H1 (cell line): ENCODE measurements around the gene LPP. TPM values are rescaled to one million over a fixed set of nuclear protein-coding genes. Genes with fewer than 3 reads are reported as not detected.

Experiments used
- CTCF ChIA-PET: fragments of 300-600 bp; sonication (Branson Sonifier 250); formaldehyde crosslinking; loops from one replicate; lab custom pipeline; 2021; ENCODE audit not compliant: partially characterized antibody; lab: Charles Lee
- POLR2A ChIA-PET: fragments of 300-600 bp; sonication (Branson Sonifier 250); formaldehyde crosslinking; loops from one replicate; lab custom pipeline; 2021; ENCODE audit warnings: inconsistent platforms; ENCODE audit not compliant: partially characterized antibody; lab: Charles Lee
- DNase-seq, 2 experiments: peaks; one replicate each; pipeline versions ENCODE4 v3.0.0 to v3.0.0-alpha.2; 2010 to 2022; ENCODE audit warnings: low spot score in 2 of 2, low read depth in 1 of 2, mixed read lengths in 1 of 2
- FAIRE-seq: peaks from 2 replicates; lab custom pipeline; 2011; peaks lifted over from hg19 to GRCh38; lab: Jason Lieb, UNC
- H2AFZ ChIP-seq: 2 replicates; pipeline ENCODE4 v1.8.1; 2012; ENCODE audit warnings: low read length, inconsistent platforms
- H2AK5ac ChIP-seq: 2 replicates; pipeline ENCODE4 v1.6.1; 2013; ENCODE audit warnings: low read depth, low read length
- H2BK120ac ChIP-seq: replicated peaks from 2 replicates; pipeline ENCODE3; 2013; ENCODE audit warnings: low read depth, low read length, inconsistent platforms
- H2BK12ac ChIP-seq: 2 replicates; pipeline ENCODE4 v1.6.1; 2013; ENCODE audit warnings: low read depth, low read length
- H2BK15ac ChIP-seq: 2 replicates; pipeline ENCODE4 v1.6.1; 2013; ENCODE audit warnings: low read length
- H2BK20ac ChIP-seq: 2 replicates; pipeline ENCODE4 v1.6.1; 2013; ENCODE audit warnings: low read length
- H2BK5ac ChIP-seq: 2 replicates; pipeline ENCODE4 v1.6.1; 2013; ENCODE audit warnings: low read depth, low read length
- H3K14ac ChIP-seq: 2 replicates; pipeline ENCODE4 v1.6.1; 2013; ENCODE audit warnings: inconsistent platforms; ENCODE audit not compliant: insufficient read length
- H3K18ac ChIP-seq: 2 replicates; pipeline ENCODE4 v1.6.1; 2013; ENCODE audit warnings: low read length; ENCODE audit errors: extremely low read depth
- H3K23ac ChIP-seq: 2 replicates; pipeline ENCODE4 v1.6.1; 2013; ENCODE audit warnings: inconsistent platforms; ENCODE audit not compliant: insufficient read length
- H3K23me2 ChIP-seq: 2 replicates; pipeline ENCODE4 v1.6.1; 2013; ENCODE audit warnings: low read depth, low read length
- H3K27ac ChIP-seq: 2 replicates; pipeline ENCODE4 v1.6.1; 2011; ENCODE audit warnings: low read depth, low read length, inconsistent platforms
- H3K27me3 ChIP-seq, 4 experiments: replicated peaks in 1 of 4; 1 replicate in 1 of 4; 2 replicates in 3 of 4; pipeline versions ENCODE4 v1.6.1 to v1.8.1; 2011 to 2013; ENCODE audit warnings: low read length in 3 of 4, mild to moderate bottlenecking in 3 of 4, inconsistent platforms in 2 of 4, mixed read lengths in 2 of 4, moderate library complexity in 1 of 4; ENCODE audit not compliant: control insufficient read depth in 3 of 4, insufficient read depth in 3 of 4; ENCODE audit errors: extremely low read depth in 1 of 4
- H3K36me3 ChIP-seq, 4 experiments: 2 replicates each; pipeline versions ENCODE4 v1.6.1 to v1.8.1; 2011 to 2013; ENCODE audit warnings: mild to moderate bottlenecking in 4 of 4, low read length in 3 of 4, moderate library complexity in 2 of 4, control low read depth in 1 of 4, inconsistent platforms in 1 of 4; ENCODE audit not compliant: insufficient read depth in 4 of 4, control insufficient read depth in 2 of 4
- H3K4ac ChIP-seq: replicated peaks from 2 replicates; pipeline ENCODE3; 2013; ENCODE audit warnings: low read length, low read depth, mixed read lengths, inconsistent platforms; ENCODE audit not compliant: insufficient read length
- H3K4me1 ChIP-seq, 4 experiments: replicated peaks in 1 of 4; 1 replicate in 1 of 4; 2 replicates in 3 of 4; pipeline versions ENCODE4 v1.6.1 to v1.8.1; 2011 to 2013; ENCODE audit warnings: low read length in 3 of 4, inconsistent platforms in 2 of 4, mixed read lengths in 1 of 4; ENCODE audit not compliant: insufficient read depth in 4 of 4, control insufficient read depth in 3 of 4
- H3K4me2 ChIP-seq, 2 experiments: 2 replicates each; pipeline versions ENCODE4 v1.6.1 to v1.8.1; 2011 to 2013; ENCODE audit warnings: low read depth in 2 of 2, low read length in 2 of 2, control low read depth in 1 of 2, inconsistent platforms in 1 of 2, mild to moderate bottlenecking in 1 of 2; ENCODE audit not compliant: insufficient read depth in 1 of 2
- H3K4me3 ChIP-seq, 4 experiments: fragments of 200-600, 300-600 bp in 1 of 4; sonication (generic), shearing (Covaris generic), sonication (Bioruptor Twin) in 1 of 4; 2 replicates each; pipeline versions ENCODE4 v1.5.1 to v1.8.1; 2011 to 2016; ENCODE audit warnings: low read length in 4 of 4, low read depth in 3 of 4, control low read depth in 2 of 4, inconsistent platforms in 2 of 4, mild to moderate bottlenecking in 2 of 4, mixed read lengths in 1 of 4, moderate library complexity in 1 of 4; ENCODE audit not compliant: insufficient read depth in 2 of 4; ENCODE audit errors: extremely low read depth in 1 of 4
- H3K56ac ChIP-seq: replicated peaks from 2 replicates; pipeline ENCODE3; 2013; ENCODE audit warnings: low read depth, mild to moderate bottlenecking, mixed read lengths, low read length, inconsistent platforms; ENCODE audit not compliant: insufficient read length
- H3K79me1 ChIP-seq: 2 replicates; pipeline ENCODE4 v1.6.1; 2013; ENCODE audit warnings: low read depth, low read length, control low read depth
- H3K79me2 ChIP-seq, 2 experiments: 2 replicates each; pipeline versions ENCODE4 v1.6.1 to v1.8.1; 2012 to 2013; ENCODE audit warnings: low read length in 2 of 2, mild to moderate bottlenecking in 2 of 2, inconsistent platforms in 1 of 2; ENCODE audit not compliant: insufficient read depth in 2 of 2, control insufficient read depth in 1 of 2
- H3K9ac ChIP-seq, 4 experiments: replicated peaks in 1 of 4; 1 replicate in 1 of 4; 2 replicates in 3 of 4; pipeline versions ENCODE4 v1.6.1 to v1.8.1; 2011 to 2013; ENCODE audit warnings: low read depth in 3 of 4, low read length in 3 of 4, control low read depth in 2 of 4, mild to moderate bottlenecking in 2 of 4, moderate library complexity in 2 of 4, inconsistent platforms in 1 of 4; ENCODE audit errors: extremely low read depth in 1 of 4
- H3K9me3 ChIP-seq, 2 experiments: 2 replicates each; pipeline versions ENCODE4 v1.6.1 to v1.8.1; 2012 to 2013; ENCODE audit warnings: mild to moderate bottlenecking in 2 of 2, moderate library complexity in 2 of 2, control low read depth in 1 of 2, inconsistent platforms in 1 of 2, low read depth in 1 of 2, low read length in 1 of 2, mixed read lengths in 1 of 2; ENCODE audit not compliant: insufficient read depth in 2 of 2
- H4K20me1 ChIP-seq, 2 experiments: replicated peaks in 1 of 2; 2 replicates each; pipeline versions ENCODE3 to v1.8.1; 2011 to 2013; ENCODE audit warnings: inconsistent platforms in 2 of 2, low read length in 2 of 2, mild to moderate bottlenecking in 1 of 2; ENCODE audit not compliant: insufficient read depth in 2 of 2, control insufficient read depth in 1 of 2
- H4K5ac ChIP-seq: 2 replicates; pipeline ENCODE4 v1.6.1; 2013; ENCODE audit warnings: low read length, low read depth, mixed read lengths, inconsistent platforms; ENCODE audit not compliant: insufficient read length
- H4K8ac ChIP-seq: 2 replicates; pipeline ENCODE4 v1.8.0; 2013; ENCODE audit warnings: mild to moderate bottlenecking, moderate library complexity, low read length, inconsistent platforms; ENCODE audit not compliant: insufficient read depth; ENCODE audit errors: extremely low read depth
- H4K91ac ChIP-seq: replicated peaks from 2 replicates; pipeline ENCODE3; 2013; ENCODE audit warnings: low read length, mixed read lengths, inconsistent platforms; ENCODE audit not compliant: insufficient read length
- CREB1 ChIP-seq: IDR thresholded peaks from 2 replicates; pipeline ENCODE4 v1.6.1; 2012; ENCODE audit warnings: inconsistent platforms
- NANOG ChIP-seq: IDR thresholded peaks from 2 replicates; pipeline ENCODE4 v1.6.1; 2011; ENCODE audit warnings: low read length, low read depth, mild to moderate bottlenecking, inconsistent platforms; ENCODE audit not compliant: insufficient read depth, poor library complexity, severe bottlenecking
- NRF1 ChIP-seq: IDR thresholded peaks from 2 replicates; pipeline ENCODE4 v1.6.1; 2011; ENCODE audit warnings: mild to moderate bottlenecking, low read depth, low read length, improper control_type of control experiment
- RAD21 ChIP-seq, 2 experiments: IDR thresholded peaks in 1 of 2; conservative IDR thresholded peaks in 1 of 2; 2 replicates each; pipeline ENCODE4 v1.6.1; 2011; ENCODE audit warnings: low read depth in 2 of 2, low read length in 2 of 2, improper control_type of control experiment in 1 of 2, inconsistent platforms in 1 of 2, mild to moderate bottlenecking in 1 of 2, moderate library complexity in 1 of 2
- RNF2 ChIP-seq: fragments of 200-900, 300-1000 bp; sonication (generic); IDR thresholded peaks from 2 replicates; pipeline ENCODE4 v1.7.1; 2016; ENCODE audit warnings: borderline replicate concordance, low read depth, mild to moderate bottlenecking, antibody characterized with exemption, low read length; ENCODE audit not compliant: poor library complexity, severe bottlenecking; ENCODE audit errors: missing control alignments
- SIRT6 ChIP-seq: IDR thresholded peaks from one replicate; pipeline ENCODE4 v1.7.1; 2012; ENCODE audit warnings: low read length, inconsistent platforms
- SP2 ChIP-seq: IDR thresholded peaks from 2 replicates; pipeline ENCODE4 v1.6.1; 2012; ENCODE audit warnings: mild to moderate bottlenecking, low read length, inconsistent platforms
- SP4 ChIP-seq: IDR thresholded peaks from 2 replicates; pipeline ENCODE4 v1.6.1; 2012; ENCODE audit warnings: low read length, inconsistent platforms
- TAF1 ChIP-seq: IDR thresholded peaks from 2 replicates; pipeline ENCODE4 v1.6.1; 2011; ENCODE audit warnings: mild to moderate bottlenecking, low read depth, low read length
- ZNF274 ChIP-seq: IDR thresholded peaks from 2 replicates; pipeline ENCODE4 v1.7.0; 2012; ENCODE audit warnings: low read length, borderline replicate concordance; ENCODE audit errors: extremely low read depth
- WGBS, 2 experiments: shearing (Covaris generic) in 1 of 2; methylation state at CpG; one replicate each; pipeline versions ENCODE4 v1.1.6 to v1.1.7; 2013 to 2015; ENCODE audit warnings: low lambda C conversion rate in 2 of 2, mixed read lengths in 2 of 2, inconsistent platforms in 1 of 2, low coverage in 1 of 2, missing lambda C conversion rate in 1 of 2; ENCODE audit not compliant: insufficient replicate concordance in 2 of 2, insufficient coverage in 1 of 2, insufficient read length in 1 of 2; ENCODE audit errors: extremely low coverage in 1 of 2, missing lambda C conversion rate in 1 of 2; 5-methylcytosine and 5-hydroxymethylcytosine counted together
- polyA plus RNA-seq, 7 experiments: library from polyadenylated mRNA; depleted of rRNA in 3 of 7; stranded (reverse) in 5 of 7; unstranded in 2 of 7; fragments of >200 nt in 5 of 7; fragments of 200-250 nt in 2 of 7; gene quantifications; 1 replicate in 5 of 7; 2 replicates in 1 of 7; 4 replicates in 1 of 7; pipeline versions ENCODE4 v1.2.1 to v1.2.3, GENCODE V29; 2011 to 2013; ENCODE audit warnings: missing spikeins in 2 of 7, mixed read lengths in 2 of 7
- total RNA-seq: library from RNA; stranded (reverse); fragmentation: NEBNext Ultra II Directional; extraction: Animal tissue kit (Norgen Biotek cat#: 25700); gene quantifications from 2 replicates; pipeline ENCODE4 v1.2.1, GENCODE V29; 2021
- TF ChIP-seq, protein P1 (sequence below): IDR thresholded peaks from 2 replicates; pipeline ENCODE4 v1.6.1; 2012; ENCODE audit warnings: low read length, inconsistent platforms

LPP gene
- total and polyA plus RNA-seq, 2 of the 8 experiments (the other 6 are each of a cell fraction or from before 2014, with no cell fraction given) = 10.0 to 53.3 TPM

DNA sequence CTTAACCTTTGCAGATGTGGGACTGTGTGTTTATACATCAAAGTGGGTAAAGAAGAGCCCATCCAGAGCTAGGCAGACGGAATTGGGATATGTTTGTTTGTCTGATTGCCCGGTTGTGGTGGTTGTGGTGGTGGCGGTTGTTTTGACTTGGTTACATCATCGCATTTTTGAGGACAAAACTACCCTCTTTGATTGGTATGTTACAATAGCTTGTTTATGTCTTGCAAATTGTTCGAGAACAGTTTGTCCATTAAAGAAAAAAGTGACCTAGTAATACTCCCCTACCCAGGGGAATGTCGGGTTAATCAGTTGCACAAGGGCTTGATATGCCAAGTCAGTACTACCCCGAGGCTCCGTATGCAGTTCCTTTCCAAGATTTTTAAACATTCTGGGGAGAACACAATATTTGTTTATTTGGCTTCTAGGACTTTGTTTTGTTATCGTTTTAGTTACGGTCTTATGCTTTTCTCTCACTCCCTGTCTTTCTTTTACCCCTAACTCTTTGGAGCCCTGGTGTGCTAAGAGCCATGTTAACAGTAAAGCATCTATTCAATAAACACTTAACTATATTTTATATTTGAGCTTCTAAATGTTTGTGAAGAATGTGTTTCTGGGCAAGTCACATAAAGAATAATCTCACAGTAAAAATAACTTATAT lies 315.4 kb downstream of the LPP start:
- H3K14ac ChIP-seq = no peak overlapping the region
- CTCF ChIA-PET = no interaction called here
- no peak overlapping the region for H3K56ac ChIP-seq
- POLR2A ChIA-PET = no interaction called here
- no peak overlapping the region for H3K23ac ChIP-seq
- no peak overlapping the region for H4K91ac ChIP-seq
- H2AK5ac ChIP-seq = no peak overlapping the region
- H2AFZ ChIP-seq = no peak overlapping the region
- no peak overlapping the region for H2BK5ac ChIP-seq
- H4K5ac ChIP-seq = no peak overlapping the region
- H2BK15ac ChIP-seq = no peak overlapping the region
- no peak for FAIRE-seq
- no peak overlapping the region for H3K18ac ChIP-seq
- no peak overlapping the region for H3K27ac ChIP-seq
- no peak for TF ChIP-seq RAD21 (IDR thresholded peaks at IDR 0.05 in 1 of 2, conservative IDR thresholded peaks at IDR 0.05 in 1 of 2; ENCODE audit: low read depth in 2 of 2, low read length in 2 of 2)
- no peak for TF ChIP-seq SIRT6
- no peak for TF ChIP-seq ZNF274
- TF ChIP-seq SP4 = no peak
- TF ChIP-seq, protein P1, sequence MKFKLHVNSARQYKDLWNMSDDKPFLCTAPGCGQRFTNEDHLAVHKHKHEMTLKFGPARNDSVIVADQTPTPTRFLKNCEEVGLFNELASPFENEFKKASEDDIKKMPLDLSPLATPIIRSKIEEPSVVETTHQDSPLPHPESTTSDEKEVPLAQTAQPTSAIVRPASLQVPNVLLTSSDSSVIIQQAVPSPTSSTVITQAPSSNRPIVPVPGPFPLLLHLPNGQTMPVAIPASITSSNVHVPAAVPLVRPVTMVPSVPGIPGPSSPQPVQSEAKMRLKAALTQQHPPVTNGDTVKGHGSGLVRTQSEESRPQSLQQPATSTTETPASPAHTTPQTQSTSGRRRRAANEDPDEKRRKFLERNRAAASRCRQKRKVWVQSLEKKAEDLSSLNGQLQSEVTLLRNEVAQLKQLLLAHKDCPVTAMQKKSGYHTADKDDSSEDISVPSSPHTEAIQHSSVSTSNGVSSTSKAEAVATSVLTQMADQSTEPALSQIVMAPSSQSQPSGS = no peak
- TF ChIP-seq NRF1 = no peak
- TF ChIP-seq CREB1 = no peak
- TF ChIP-seq TAF1 = no peak
- no peak for TF ChIP-seq SP2
- TF ChIP-seq NANOG = no peak
- TF ChIP-seq RNF2 = no peak
- no peak overlapping the region for H3K4me2 ChIP-seq
- WGBS, 2 experiments = 90% methylated on average over 10 of the region's 10 CpGs; no CpG with 5 or more reads in 1 of the 2 experiments
- no peaks in the 10 kb centered on the region for H3K27me3 ChIP-seq
- no peak overlapping the region for H2BK12ac ChIP-seq
- H3K4me3 ChIP-seq = no peak overlapping the region
- no peak overlapping the region for H3K4ac ChIP-seq
- H2BK20ac ChIP-seq = no peak overlapping the region
- no peaks in the 10 kb centered on the region for H3K9me3 ChIP-seq
- no peaks in the 10 kb centered on the region for H3K4me1 ChIP-seq
- H3K79me2 ChIP-seq = no peaks in the 10 kb centered on the region
- no peaks in the 10 kb centered on the region; the same call in 1 of the 2 replicates for H3K23me2 ChIP-seq
- no peak overlapping the region for H3K9ac ChIP-seq
- no peaks in the 10 kb centered on the region for H4K20me1 ChIP-seq
- no peak for DNase-seq
- no peaks in the 10 kb centered on the region for H3K79me1 ChIP-seq
- H2BK120ac ChIP-seq = no peak overlapping the region
- no peak overlapping the region for H4K8ac ChIP-seq
- H3K36me3 ChIP-seq = no peaks in the 10 kb centered on the region; a peak in 1 of 8 replicates
